HTR-8/SVneo (cell line): ENCODE data around the gene DEAF1.
"Not testable (repeated sequence)": the region's sequence is repeated elsewhere in the genome, so short reads cannot be mapped to it uniquely, and the experiment has no call there.

Experiments
- DNase-seq: peaks from one replicate; pipeline ENCODE4 v3.0.0; 2011; ENCODE audit warnings: low spot score, mixed read lengths; ENCODE audit not compliant: insufficient read length
- FAIRE-seq: peaks from 2 replicates; lab custom pipeline; 2011; peaks lifted over from hg19 to GRCh38; lab: Jason Lieb, UNC

The DEAF1 gene

GRCh38 chr11:654444-654843 lies 40.6 kb downstream of the DEAF1 start:
- FAIRE-seq, DNase-seq: not testable (repeated sequence)

GRCh38 chr11:653837-654236 lies 41.2 kb downstream of the DEAF1 start:
- no peak for FAIRE-seq

GRCh38 chr11:653136-653535 lies 41.9 kb downstream of the DEAF1 start:
- DNase-seq, FAIRE-seq: not testable (repeated sequence)

More at GRCh38 chr11:653837-654236, 41.2 kb downstream of the DEAF1 start:
- DNase-seq, result no peak

GRCh38 chr11:650482-650881 lies 44.5 kb downstream of the DEAF1 start:
- DNase-seq (no peak), FAIRE-seq (no peak)

GRCh38 chr11:647672-648158 lies 47.3 kb downstream of the DEAF1 start:
- not testable (repeated sequence) for DNase-seq

GRCh38 chr11:646214-646613 lies 48.8 kb downstream of the DEAF1 start:
- no peak for FAIRE-seq
- DNase-seq, result no peak

More at GRCh38 chr11:647672-648158, 47.3 kb downstream of the DEAF1 start:
- not testable (repeated sequence) for FAIRE-seq

GRCh38 chr11:645536-645935 lies 49.5 kb downstream of the DEAF1 start:
- DNase-seq, result no peak
- FAIRE-seq, result no peak

- DNase-seq (no peak), FAIRE-seq (no peak)
Observed at GRCh38 chr11:643849-644738, 50.9 kb downstream of the DEAF1 start.

- FAIRE-seq, result no peak
- no peak for DNase-seq
Observed at GRCh38 chr11:643366-643765, 51.7 kb downstream of the DEAF1 start.

GRCh38 chr11:641806-642370 lies 53.1 kb downstream of the DEAF1 start:
- DNase-seq, result no peak

GRCh38 chr11:640021-640706 lies 54.9 kb downstream of the DEAF1 start:
- FAIRE-seq, result no peak

More at GRCh38 chr11:641806-642370, 53.1 kb downstream of the DEAF1 start:
- FAIRE-seq, result peak; percentile 48

GRCh38 chr11:639332-639955 lies 55.6 kb downstream of the DEAF1 start:
- DNase-seq, result no peak

More at GRCh38 chr11:640021-640706, 54.9 kb downstream of the DEAF1 start:
- no peak for DNase-seq

GRCh38 chr11:638631-639331 lies 56.2 kb downstream of the DEAF1 start:
- DNase-seq, result no peak

More at GRCh38 chr11:639332-639955, 55.6 kb downstream of the DEAF1 start:
- FAIRE-seq, result no peak

GRCh38 chr11:637593-638521 lies 57.2 kb downstream of the DEAF1 start:
- DNase-seq, result no peak
- no peak for FAIRE-seq

More at GRCh38 chr11:638631-639331, 56.2 kb downstream of the DEAF1 start:
- FAIRE-seq, result no peak

GRCh38 chr11:637333-637592 lies 57.8 kb downstream of the DEAF1 start:
- FAIRE-seq, result no peak

GRCh38 chr11:636511-637332 lies 58.3 kb downstream of the DEAF1 start, which contains the start of gene DRD4:
DRD4 (plus strand) TSS chr11:637269; CDS start chr11:637305, 36 bp downstream.
- no peak for DNase-seq
- FAIRE-seq, result no peak

More at GRCh38 chr11:637333-637592, 57.8 kb downstream of the DEAF1 start:
- no peak for DNase-seq

- no peak for DNase-seq
- no peak for FAIRE-seq
Observed at GRCh38 chr11:635945-636510, 59.0 kb downstream of the DEAF1 start.
